ENCODE data around the gene FOXN4.

DNA sequence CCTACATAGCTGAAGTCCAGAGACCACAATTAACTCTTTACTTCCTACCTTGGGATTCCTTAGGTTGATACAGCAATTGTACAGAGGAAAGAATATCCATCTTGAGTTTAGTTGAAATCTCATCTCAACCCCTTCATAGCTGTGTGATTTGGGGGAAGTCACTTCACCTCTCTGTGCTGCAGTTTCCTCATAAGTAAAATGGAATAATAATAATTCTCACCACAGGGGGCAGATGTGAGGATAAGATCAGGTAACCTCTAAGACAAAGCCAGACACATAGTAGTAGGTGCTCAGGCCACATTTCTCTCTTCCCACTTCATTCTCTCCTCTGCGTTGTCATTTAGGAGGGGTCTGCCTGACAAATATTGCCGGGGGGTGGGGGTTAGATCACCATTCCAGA, 6.7 kb downstream of the FOXN4 start:
- TF ChIP-seq, protein P1, sequence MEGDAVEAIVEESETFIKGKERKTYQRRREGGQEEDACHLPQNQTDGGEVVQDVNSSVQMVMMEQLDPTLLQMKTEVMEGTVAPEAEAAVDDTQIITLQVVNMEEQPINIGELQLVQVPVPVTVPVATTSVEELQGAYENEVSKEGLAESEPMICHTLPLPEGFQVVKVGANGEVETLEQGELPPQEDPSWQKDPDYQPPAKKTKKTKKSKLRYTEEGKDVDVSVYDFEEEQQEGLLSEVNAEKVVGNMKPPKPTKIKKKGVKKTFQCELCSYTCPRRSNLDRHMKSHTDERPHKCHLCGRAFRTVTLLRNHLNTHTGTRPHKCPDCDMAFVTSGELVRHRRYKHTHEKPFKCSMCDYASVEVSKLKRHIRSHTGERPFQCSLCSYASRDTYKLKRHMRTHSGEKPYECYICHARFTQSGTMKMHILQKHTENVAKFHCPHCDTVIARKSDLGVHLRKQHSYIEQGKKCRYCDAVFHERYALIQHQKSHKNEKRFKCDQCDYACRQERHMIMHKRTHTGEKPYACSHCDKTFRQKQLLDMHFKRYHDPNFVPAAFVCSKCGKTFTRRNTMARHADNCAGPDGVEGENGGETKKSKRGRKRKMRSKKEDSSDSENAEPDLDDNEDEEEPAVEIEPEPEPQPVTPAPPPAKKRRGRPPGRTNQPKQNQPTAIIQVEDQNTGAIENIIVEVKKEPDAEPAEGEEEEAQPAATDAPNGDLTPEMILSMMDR (IDR thresholded peaks at IDR 0.05) = no peak
- no peak for TF ChIP-seq FOXK1 (CRISPR knock-in tag; IDR thresholded peaks at IDR 0.05)
- TF ChIP-seq SMAD3 (CRISPR knock-in tag; IDR thresholded peaks at IDR 0.05; ENCODE audit: borderline replicate concordance) = no peak
- TF ChIP-seq, protein P2, sequence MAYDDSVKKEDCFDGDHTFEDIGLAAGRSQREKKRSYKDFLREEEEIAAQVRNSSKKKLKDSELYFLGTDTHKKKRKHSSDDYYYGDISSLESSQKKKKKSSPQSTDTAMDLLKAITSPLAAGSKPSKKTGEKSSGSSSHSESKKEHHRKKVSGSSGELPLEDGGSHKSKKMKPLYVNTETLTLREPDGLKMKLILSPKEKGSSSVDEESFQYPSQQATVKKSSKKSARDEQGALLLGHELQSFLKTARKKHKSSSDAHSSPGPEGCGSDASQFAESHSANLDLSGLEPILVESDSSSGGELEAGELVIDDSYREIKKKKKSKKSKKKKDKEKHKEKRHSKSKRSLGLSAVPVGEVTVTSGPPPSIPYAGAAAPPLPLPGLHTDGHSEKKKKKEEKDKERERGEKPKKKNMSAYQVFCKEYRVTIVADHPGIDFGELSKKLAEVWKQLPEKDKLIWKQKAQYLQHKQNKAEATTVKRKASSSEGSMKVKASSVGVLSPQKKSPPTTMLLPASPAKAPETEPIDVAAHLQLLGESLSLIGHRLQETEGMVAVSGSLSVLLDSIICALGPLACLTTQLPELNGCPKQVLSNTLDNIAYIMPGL (CRISPR knock-in tag; IDR thresholded peaks at IDR 0.05) = no peak
- TF ChIP-seq RELA (CRISPR knock-in tag; IDR thresholded peaks at IDR 0.05; ENCODE audit: borderline replicate concordance) = no peak
- TF ChIP-seq NR2C2 (CRISPR knock-in tag; IDR thresholded peaks at IDR 0.05) = no peak
- TF ChIP-seq, protein P3, sequence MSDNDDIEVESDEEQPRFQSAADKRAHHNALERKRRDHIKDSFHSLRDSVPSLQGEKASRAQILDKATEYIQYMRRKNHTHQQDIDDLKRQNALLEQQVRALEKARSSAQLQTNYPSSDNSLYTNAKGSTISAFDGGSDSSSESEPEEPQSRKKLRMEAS (CRISPR knock-in tag; IDR thresholded peaks at IDR 0.05) = no peak
- no peak for TF ChIP-seq IRF2 (CRISPR knock-in tag; IDR thresholded peaks at IDR 0.05; ENCODE audit: borderline replicate concordance, low read depth)
- no peak for TF ChIP-seq ELF4 (CRISPR knock-in tag; IDR thresholded peaks at IDR 0.05; ENCODE audit: low read depth)
- TF ChIP-seq, protein P4, sequence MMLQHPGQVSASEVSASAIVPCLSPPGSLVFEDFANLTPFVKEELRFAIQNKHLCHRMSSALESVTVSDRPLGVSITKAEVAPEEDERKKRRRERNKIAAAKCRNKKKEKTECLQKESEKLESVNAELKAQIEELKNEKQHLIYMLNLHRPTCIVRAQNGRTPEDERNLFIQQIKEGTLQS (CRISPR knock-in tag; conservative IDR thresholded peaks at IDR 0.05) = no peak
- no peak for TF ChIP-seq SMAD4 (CRISPR knock-in tag; IDR thresholded peaks at IDR 0.05)

Measured in WTC11 (cell line).